Parathyroid adenoma (tissue), 2 donors: ENCODE measurements around the gene HSPB2.

Experiments used
- H2AFZ ChIP-seq: fragments of 300-600 bp; sonication (generic); one replicate; pipeline ENCODE4 v1.7.0; 2017; ENCODE audit warnings: antibody characterized with exemption, mild to moderate bottlenecking
- H3K27ac ChIP-seq: fragments of 300-600 bp; sonication (generic); one replicate; pipeline ENCODE4 v1.7.0; 2017
- H3K27me3 ChIP-seq: fragments of 300-600 bp; sonication (generic); one replicate; pipeline ENCODE4 v1.7.0; 2017; ENCODE audit warnings: low read length; ENCODE audit not compliant: control insufficient read depth, insufficient read depth
- H3K36me3 ChIP-seq: fragments of 300-600 bp; sonication (generic); one replicate; pipeline ENCODE4 v1.7.0; 2017; ENCODE audit warnings: low read length; ENCODE audit not compliant: control insufficient read depth, insufficient read depth
- H3K4me1 ChIP-seq: fragments of 300-600 bp; sonication (generic); one replicate; pipeline ENCODE4 v1.7.0; 2017; ENCODE audit warnings: control low read depth
- H3K4me2 ChIP-seq: fragments of 300-600 bp; sonication (generic); one replicate; pipeline ENCODE4 v1.7.0; 2017; ENCODE audit warnings: low read length
- H3K4me3 ChIP-seq: fragments of 300-600 bp; sonication (generic); one replicate; pipeline ENCODE4 v1.7.0; 2017; ENCODE audit warnings: low read depth, low read length
- H3K79me2 ChIP-seq: fragments of 300-600 bp; sonication (generic); one replicate; pipeline ENCODE4 v1.7.0; 2017; ENCODE audit warnings: control low read depth
- H3K9ac ChIP-seq: fragments of 300-600 bp; sonication (generic); one replicate; pipeline ENCODE4 v1.7.0; 2017; ENCODE audit warnings: mild to moderate bottlenecking
- H3K9me3 ChIP-seq: fragments of 300-600 bp; sonication (generic); one replicate; pipeline ENCODE4 v1.7.0; 2017; ENCODE audit warnings: low read length; ENCODE audit not compliant: control insufficient read depth
- CTCF ChIP-seq: fragments of 300-600 bp; sonication (generic); IDR thresholded peaks from one replicate; pipeline ENCODE4 v1.7.0; 2017; ENCODE audit warnings: antibody characterized with exemption, mild to moderate bottlenecking
- donor health status: primary hyperparathyroidism.

The HSPB2 gene

GRCh38 chr11:111944651-111945051 is 32.1 kb downstream of the HSPB2 start:
- peak overlapping the region; percentile 50 for H2AFZ ChIP-seq
- H3K27me3 ChIP-seq: no peaks in the 10 kb centered on the region
- H3K79me2 ChIP-seq: no peaks in the 10 kb centered on the region
- H3K9me3 ChIP-seq: no peaks in the 10 kb centered on the region
- H3K27ac ChIP-seq: no peak overlapping the region
- H3K36me3 ChIP-seq: no peaks in the 10 kb centered on the region
- H3K4me2 ChIP-seq: no peak overlapping the region
- TF ChIP-seq CTCF: no peak
- no peaks in the 10 kb centered on the region for H3K4me1 ChIP-seq
- H3K9ac ChIP-seq: no peak overlapping the region
- H3K4me3 ChIP-seq: no peak overlapping the region

- H3K36me3 ChIP-seq: no peaks in the 10 kb centered on the region
- no peak overlapping the region for H2AFZ ChIP-seq
- H3K4me1 ChIP-seq: no peaks in the 10 kb centered on the region
- TF ChIP-seq CTCF: no peak
- no peaks in the 10 kb centered on the region for H3K79me2 ChIP-seq
- no peaks in the 10 kb centered on the region for H3K9me3 ChIP-seq
- H3K4me3 ChIP-seq: no peak overlapping the region
- H3K27me3 ChIP-seq: no peaks in the 10 kb centered on the region
- H3K27ac ChIP-seq: no peak overlapping the region
- H3K4me2 ChIP-seq: no peak overlapping the region
- H3K9ac ChIP-seq: no peak overlapping the region
These were observed 32.7 kb downstream of the HSPB2 start for GRCh38 chr11:111945198-111945597.

- no peak overlapping the region for H3K27ac ChIP-seq
These were observed 34.0 kb downstream of the HSPB2 start for GRCh38 chr11:111946499-111946898.

GRCh38 chr11:111947143-111947542 is 34.6 kb downstream of the HSPB2 start:
- Histone ChIP-seq H3K4me1 (no peaks in the 10 kb centered on the region), H3K27me3 (no peaks in the 10 kb centered on the region), H3K4me3 (no peak overlapping the region), H3K36me3 (no peaks in the 10 kb centered on the region), H3K9ac (no peak overlapping the region), H3K27ac (no peak overlapping the region), H3K9me3 (no peaks in the 10 kb centered on the region), H3K79me2 (no peaks in the 10 kb centered on the region), H3K4me2 (no peak overlapping the region), H2AFZ (no peak overlapping the region)
- TF ChIP-seq CTCF: no peak

More at GRCh38 chr11:111946499-111946898, 34.0 kb downstream of the HSPB2 start:
- no peak overlapping the region for H3K9ac ChIP-seq
- H3K27me3 ChIP-seq: no peaks in the 10 kb centered on the region
- no peaks in the 10 kb centered on the region for H3K9me3 ChIP-seq
- H3K4me2 ChIP-seq: no peak overlapping the region
- H3K4me1 ChIP-seq: no peaks in the 10 kb centered on the region
- no peak overlapping the region for H3K4me3 ChIP-seq
- no peaks in the 10 kb centered on the region for H3K36me3 ChIP-seq
- TF ChIP-seq CTCF: no peak
- H2AFZ ChIP-seq: no peak overlapping the region
- no peaks in the 10 kb centered on the region for H3K79me2 ChIP-seq
